GM18907 (cell line): ENCODE results near the gene ZBTB16.

Experiments
- ATAC-seq: cut with Tn5 transposase; IDR thresholded peaks from one replicate; pipeline ENCODE4 v1.9.1; 2021; ENCODE audit warnings: mild to moderate bottlenecking, moderate library complexity; ENCODE audit not compliant: unreplicated experiment

Gene ZBTB16

DNA sequence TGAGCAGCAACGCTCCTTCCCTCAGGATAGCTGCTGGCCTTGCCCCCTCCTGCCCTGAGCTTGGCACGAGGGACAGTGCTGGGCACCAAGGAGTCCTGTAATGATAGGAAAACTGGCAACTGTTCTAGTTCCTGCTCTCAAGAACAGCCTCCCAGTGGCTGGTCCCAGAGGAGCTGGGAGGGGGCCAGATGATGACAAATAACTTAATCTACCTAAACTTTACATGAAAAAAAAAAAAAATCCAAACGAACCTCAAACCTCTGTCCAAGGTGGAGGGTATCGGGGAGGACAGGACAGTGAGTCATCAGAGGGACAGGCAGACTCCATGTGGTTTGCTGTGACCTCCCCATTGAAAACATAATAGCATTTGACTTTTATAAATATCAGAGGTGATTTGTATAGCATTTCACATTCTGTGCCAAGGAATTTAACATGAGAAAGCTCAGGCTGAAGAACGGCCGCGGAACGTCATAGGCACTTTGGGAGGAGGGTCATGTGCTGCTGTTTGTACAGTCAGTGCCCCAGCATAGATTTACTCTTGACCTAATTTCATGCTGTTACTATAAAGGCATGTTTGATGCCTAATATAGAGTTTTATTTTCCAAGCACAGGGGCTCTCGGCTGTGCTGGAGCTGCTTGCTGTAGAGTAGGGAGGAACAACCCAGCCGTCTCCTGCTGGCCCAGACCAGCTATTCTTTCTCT, 138.4 kb downstream of the ZBTB16 start:
- no peak for ATAC-seq

DNA sequence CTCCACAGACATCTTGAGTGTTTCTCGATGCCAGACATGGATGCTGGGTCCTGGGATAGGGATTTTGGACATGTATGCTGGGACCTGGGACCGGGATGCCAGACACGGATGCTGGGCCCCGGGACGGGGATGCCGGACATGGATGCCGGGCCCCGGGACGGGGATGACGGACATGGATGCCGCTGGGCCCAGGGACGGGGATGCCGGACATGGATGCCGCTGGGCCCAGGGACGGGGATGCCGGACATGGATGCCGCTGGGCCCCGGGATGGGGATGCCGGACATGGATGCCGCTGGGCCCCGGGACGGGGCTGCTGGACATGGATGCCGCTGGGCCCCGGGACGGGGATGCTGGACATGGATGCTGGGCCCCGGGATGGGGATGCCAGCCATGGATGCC, 139.5 kb downstream of the ZBTB16 start:
- ATAC-seq: no peak

DNA sequence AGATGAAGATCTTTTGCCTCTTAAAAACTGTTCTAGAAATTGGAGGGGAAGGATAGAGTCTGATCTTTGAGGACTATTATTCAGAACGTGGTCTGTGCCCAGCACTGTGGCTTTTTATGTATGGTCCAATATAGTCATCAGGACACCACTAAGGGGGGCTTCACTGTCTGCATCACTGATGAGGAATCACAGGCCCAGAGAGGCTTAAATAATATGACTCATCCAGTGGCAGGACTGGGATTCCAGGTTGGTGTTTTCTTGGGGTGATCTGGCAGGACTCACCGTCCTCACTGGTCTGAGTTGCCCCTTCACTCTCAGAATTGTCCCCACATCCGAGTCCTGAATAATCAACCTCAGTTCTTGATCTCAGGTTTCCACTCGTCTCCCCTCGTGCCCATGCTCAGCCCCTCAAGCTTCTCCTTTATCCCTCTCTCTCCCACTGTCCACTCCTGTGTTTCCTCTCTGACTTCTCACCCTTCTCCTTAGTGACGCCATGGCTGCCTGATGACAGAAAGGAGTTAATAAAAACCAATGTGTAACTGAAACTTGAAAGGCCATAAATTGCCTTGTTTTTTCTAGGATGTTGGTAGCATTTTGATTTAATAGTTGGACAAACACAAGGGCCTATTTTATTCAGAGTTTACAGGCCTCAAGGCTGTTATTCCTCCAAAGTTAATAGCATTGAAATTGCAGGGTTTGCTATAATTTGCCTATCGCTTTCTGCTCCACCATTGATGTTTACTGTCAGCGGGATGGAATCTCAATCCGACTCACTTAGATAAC, 141.0 kb downstream of the ZBTB16 start:
- no peak for ATAC-seq

- no peak for ATAC-seq
These were observed 141.7 kb downstream of the ZBTB16 start for GRCh38 chr11:114201219-114201618.

DNA sequence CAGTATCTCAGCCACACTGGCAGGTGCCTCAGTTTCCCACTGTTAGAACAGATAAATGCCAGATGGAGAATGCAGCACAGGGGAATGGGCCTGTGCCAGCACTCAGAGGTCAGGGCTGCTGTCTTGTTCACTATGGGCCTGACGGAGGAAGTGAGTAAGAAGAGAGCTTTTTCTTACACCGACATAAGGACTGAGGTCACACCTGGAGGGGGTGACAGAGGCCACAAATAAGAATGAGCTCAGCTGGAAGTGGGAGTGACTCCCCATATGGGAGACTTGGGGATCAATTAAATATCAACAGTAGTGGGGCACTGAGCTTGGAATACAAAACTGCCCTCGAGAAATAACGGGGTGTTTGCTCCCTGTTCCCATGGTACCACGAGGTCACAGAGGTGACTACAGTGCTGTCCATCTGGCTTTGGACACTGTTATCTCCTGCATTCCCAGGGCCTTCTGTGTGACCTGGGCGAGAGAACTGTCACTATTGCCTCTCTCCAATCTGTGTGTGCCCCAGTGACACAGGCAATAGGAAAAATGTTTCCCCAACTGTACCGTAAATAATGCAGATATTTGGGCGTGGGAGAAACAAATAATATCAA, 142.6 kb downstream of the ZBTB16 start:
- ATAC-seq: no peak

- ATAC-seq: no peak
These were observed 147.6 kb downstream of the ZBTB16 start for GRCh38 chr11:114207096-114207495.

- no peak for ATAC-seq
These were observed 148.9 kb downstream of the ZBTB16 start for GRCh38 chr11:114208377-114208776.

- ATAC-seq: no peak
These were observed 149.8 kb downstream of the ZBTB16 start for GRCh38 chr11:114209343-114209742.

DNA sequence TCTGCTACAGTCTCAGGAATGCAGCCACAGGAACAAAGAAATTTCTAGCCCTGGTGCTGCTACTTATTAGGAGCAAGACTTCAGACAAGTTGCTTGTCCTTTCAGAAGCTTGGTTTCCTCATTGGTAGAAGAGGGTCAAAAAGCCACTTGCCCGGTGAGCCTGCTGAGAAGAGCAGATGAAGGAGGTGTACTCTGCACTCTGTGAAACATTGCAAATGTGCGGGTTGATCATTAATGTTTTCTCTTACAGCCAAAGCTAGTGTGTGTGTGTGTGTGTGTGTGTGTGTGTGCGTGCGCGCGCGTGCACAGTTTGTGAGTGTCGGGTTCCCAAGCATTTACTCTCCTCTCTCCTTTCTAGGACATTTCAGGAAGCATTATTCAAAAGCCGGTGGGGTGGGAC, 150.4 kb downstream of the ZBTB16 start:
- ATAC-seq: no peak

DNA sequence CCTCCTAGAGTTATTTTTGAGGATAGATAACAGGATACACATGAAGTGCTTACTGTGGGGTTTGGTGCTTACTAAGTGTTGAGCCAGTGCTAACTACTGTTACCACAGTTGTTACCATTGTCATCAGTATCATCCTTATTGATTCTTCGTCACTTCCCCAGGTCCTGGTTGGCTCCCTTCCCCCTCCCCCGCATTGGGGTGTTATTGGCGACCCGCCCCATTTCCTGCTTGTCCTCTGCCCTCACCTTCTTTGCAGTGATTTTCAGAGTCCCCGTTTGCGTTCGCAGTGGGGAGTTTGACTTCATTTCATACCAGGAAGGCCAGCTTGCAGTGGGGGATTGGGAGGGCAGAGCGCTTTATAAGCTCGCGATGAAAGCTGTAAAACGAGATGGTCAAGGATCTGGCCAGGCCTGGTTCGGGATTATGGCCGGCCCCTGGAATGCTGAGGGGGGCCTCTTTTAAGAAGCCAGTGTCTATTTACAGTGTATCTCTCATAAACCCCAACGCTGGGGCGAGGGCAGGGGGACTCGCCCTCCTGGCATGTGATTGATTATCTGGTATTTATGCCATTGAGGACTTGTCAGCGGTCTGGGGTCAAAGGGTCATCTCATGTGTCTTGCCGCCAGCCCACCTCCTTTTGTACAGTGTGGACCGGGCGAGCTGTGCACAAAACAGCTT, 152.1 kb downstream of the ZBTB16 start:
- no peak for ATAC-seq

DNA sequence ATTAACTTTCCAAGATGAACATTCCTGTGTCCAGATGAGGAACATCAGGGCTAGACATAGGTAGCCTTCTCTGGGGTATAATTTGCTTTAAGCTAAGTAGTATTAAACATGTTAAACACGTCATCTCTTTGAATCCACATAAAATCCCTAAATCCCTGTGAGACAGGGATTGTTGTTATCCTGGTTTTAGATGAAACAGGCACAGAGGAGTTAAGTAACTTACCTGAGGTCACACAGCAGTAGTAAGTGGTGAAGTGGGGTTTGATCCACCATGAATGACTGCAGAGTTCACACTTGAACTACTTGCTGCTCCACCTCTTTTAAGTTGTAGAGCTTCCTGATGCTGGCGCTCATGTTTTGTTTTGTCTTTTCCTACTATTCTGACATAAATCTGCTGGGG, 154.1 kb downstream of the ZBTB16 start:
- ATAC-seq: no peak

- ATAC-seq: no peak
These were observed 155.9 kb downstream of the ZBTB16 start for GRCh38 chr11:114215428-114215827.

- no peak for ATAC-seq
These were observed 156.6 kb downstream of the ZBTB16 start for GRCh38 chr11:114215871-114216795.

DNA sequence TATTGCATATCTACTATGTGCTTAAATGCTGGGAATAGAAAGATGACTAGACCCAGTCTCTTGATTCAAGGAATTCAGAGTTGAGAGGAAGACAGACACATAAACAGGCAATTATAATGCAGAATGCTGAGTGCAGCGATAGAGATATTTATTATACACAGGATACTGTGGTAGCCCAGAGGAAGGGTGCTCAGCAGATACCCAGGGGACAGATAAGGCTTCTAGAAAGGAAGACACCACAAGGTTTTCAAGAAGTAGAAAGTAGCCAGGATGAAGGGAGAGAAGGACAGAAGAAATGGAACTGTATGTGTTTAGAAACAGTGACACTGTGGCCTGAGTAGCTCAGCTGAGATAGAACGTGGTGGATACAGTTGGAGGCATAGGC, 157.3 kb downstream of the ZBTB16 start:
- no peak for ATAC-seq

- ATAC-seq: no peak
These were observed 159.0 kb downstream of the ZBTB16 start for GRCh38 chr11:114218508-114218907.

GRCh38 chr11:114219559-114220349, 160.2 kb downstream of the ZBTB16 start:
- ATAC-seq: no peak

GRCh38 chr11:114221037-114221436, 161.5 kb downstream of the ZBTB16 start:
- no peak for ATAC-seq

GRCh38 chr11:114225661-114226060, 166.2 kb downstream of the ZBTB16 start:
- no peak for ATAC-seq

GRCh38 chr11:114226356-114226755, 166.8 kb downstream of the ZBTB16 start:
- no peak for ATAC-seq
